Left colon (tissue), 2 donors: ENCODE measurements around the gene CDK13. TPM values are rescaled to one million over a fixed set of nuclear protein-coding genes. Genes with fewer than 3 reads are reported as not detected.
"Not testable (repeated sequence)": the region's sequence is repeated elsewhere in the genome, so short reads cannot be mapped to it uniquely, and the experiment has no call there.

Experiments used
- ATAC-seq: fragments of 200-7000 bp; cut with Tn5 transposase; one replicate; pipeline ENCODE4 v1.9.1; 2020; ENCODE audit warnings: mild to moderate bottlenecking, moderate library complexity
- DNase-seq, 2 donors: peaks; one replicate each; pipeline ENCODE4 v3.0.0-alpha.2; 2020
- intact Hi-C, 2 donors: fragments of 100-400 bp; cut with DNase I in 1 of 2; cut with micrococcal nuclease in 1 of 2; formaldehyde crosslinking; loops; one replicate each; pipeline versions ENCODE4 v1.11.2 to v1.14.0; 2022; cut with DNase I, micrococcal nuclease
- total RNA-seq, 2 donors: library from RNA; stranded (reverse); fragmentation: NEBNext Ultra II Directional; extraction: Animal tissue kit (Norgen Biotek cat#: 25700); gene quantifications; one replicate each; pipeline ENCODE4 v1.2.1, GENCODE V29; 2021
- donor health status: DM: no; HTN: no; CAD: no.
- donor health status: DM: yes; HTN: yes; CAD: no.

Gene CDK13
- total RNA-seq, 2 donors from 2014 or later = 48.9 to 50.9 TPM

- ATAC-seq (no peak), DNase-seq (no peak)
- intact Hi-C loops = no loop called here
These were observed 127.8 kb downstream of the CDK13 start for GRCh38 chr7:40077849-40078248.

DNA sequence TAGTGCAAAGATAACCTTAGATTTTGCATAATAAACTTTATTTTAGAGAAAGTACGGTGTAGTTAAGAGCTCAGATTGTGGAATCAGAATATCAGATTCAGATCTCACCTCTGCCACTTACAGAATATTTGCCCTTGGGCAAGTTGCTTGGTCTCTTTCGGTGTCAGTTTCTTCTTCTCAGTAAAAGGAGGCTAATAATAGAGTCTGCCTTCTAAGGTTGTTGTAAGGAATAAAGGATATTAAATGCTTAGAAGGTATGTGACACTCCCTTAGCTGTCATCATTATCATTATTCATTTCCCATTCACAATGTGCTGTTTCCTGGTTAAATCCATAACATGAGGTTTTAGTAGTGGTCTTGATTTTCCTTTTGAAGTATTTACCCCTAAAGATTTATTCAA lies 142.1 kb downstream of the CDK13 start:
- ATAC-seq (no peak), DNase-seq (no peak)
- intact Hi-C loops = no loop called here

- DNase-seq (no peak), ATAC-seq (no peak)
- intact Hi-C loops = no loop called here
These were observed 143.7 kb downstream of the CDK13 start for GRCh38 chr7:40093631-40094350.

DNA sequence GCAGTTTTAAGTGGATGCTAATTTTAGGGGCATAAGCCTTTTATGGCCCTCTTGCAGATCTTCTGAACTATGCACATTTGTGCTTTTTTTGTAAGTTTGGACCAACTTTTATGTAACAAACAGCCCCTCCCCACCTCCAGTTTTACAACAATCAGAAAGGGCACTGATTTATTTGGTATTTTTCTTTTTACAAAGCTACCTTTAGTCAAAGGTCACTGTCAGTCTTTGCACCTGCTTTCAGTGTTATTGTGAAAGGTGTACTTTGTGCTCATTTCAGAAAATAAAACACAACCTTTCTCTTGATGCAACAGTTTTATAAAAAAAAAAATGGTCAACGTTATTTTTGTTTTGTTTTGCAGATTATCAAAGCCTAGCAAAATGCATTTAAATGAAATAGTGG lies 145.2 kb downstream of the CDK13 start:
- DNase-seq = no peak
- ATAC-seq = no peak
- intact Hi-C loops = no loop called here

- no peak for DNase-seq
- no peak for ATAC-seq
- intact Hi-C loops = no loop called here
These were observed 145.8 kb downstream of the CDK13 start for GRCh38 chr7:40095695-40096327.

DNA sequence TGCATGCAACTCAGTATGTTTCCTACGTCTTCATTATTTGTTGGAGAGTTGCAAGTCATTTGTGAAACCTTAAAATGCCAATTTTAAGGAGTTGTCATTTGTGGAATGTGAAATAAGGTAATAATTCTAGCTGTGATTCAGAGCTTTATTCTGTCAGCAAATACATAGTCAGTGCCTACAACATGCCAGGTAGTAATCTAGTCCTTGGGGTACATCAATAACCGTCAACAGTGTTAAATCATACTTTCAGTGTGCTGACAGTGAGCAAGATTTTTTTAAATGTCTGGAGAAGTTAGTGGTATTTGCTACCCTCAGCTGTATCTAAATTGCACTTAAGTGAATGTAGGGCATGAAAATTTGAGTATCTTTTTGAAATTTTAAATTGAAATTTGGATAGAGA lies 147.7 kb downstream of the CDK13 start:
- ATAC-seq (no peak), DNase-seq (no peak)
- intact Hi-C loops = no loop called here

DNA sequence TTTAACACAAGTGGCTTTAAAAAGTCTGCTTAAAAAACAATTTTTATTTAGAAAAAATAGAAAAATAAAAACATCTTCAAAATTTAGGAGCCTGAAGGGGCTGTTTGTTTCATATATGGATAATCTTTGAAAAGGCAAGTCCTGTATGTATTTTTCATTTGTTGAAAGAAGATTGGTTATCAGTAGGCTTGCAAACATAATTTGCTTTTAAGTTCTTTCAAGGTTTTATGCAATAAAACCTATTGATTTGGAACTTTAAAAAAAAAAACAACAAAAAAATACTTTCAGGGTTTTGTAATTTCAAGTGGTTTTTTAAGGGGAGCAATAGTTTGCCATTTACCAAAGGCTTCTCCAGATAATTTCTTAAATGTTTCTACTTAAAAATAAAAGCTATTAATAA lies 148.8 kb downstream of the CDK13 start:
- ATAC-seq = no peak
- DNase-seq = no peak
- intact Hi-C loops = no loop called here

GRCh38 chr7:40099837-40100236 lies 149.8 kb downstream of the CDK13 start:
- intact Hi-C loops = no loop called here
- DNase-seq (no peak), ATAC-seq (no peak)

DNA sequence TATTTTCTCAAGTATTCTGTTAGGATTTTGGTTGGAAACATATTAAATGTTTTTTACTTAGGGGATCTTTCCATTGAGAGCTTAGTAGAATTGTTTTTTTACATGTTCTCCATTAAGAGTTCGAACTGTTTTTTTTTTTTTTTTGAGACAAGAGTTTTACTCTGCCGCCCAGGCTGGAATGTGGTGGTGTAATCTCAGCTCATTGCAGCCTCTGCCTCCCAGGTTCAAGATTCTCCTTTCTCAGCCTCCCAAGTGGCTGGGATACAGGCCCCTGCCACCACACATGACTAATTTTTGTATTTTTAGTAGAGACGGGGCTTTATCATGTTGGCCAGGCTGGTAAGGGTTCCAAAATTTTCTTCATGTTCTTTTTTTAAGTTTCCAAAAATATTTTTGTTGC lies 151.1 kb downstream of the CDK13 start:
- ATAC-seq = no peak
- intact Hi-C loops = no loop called here
- DNase-seq = no peak

GRCh38 chr7:40102897-40103296 lies 152.8 kb downstream of the CDK13 start:
- DNase-seq (no peak), ATAC-seq (no peak)
- intact Hi-C loops = no loop called here

DNA sequence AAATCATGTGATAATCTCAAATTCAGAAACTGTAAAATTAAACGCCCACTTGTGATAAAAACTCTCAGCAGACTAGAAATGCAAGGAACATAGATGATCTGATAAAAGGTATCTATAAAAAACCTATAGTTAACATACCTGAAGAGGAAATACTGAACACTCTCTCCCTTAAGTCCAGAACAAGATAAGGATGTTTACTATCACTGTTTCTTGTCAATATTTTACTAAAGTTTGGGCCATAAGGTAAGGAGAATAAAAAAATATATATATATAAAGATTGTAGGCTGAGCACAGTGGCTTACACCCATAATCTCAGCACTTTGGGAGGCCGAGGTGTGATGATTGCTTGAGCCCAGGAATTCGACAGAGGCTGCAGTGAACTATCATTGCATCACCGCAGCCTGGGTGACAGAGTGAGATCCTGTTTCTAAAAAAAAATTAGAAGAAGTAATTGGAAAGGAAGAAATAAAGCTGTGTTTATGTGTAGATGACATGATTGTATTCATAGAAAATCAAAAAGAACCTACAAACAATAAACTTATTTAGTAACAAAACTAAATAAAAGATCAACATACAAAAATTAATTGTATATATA lies 155.9 kb downstream of the CDK13 start:
- peak; percentile 88 for ATAC-seq

DNA sequence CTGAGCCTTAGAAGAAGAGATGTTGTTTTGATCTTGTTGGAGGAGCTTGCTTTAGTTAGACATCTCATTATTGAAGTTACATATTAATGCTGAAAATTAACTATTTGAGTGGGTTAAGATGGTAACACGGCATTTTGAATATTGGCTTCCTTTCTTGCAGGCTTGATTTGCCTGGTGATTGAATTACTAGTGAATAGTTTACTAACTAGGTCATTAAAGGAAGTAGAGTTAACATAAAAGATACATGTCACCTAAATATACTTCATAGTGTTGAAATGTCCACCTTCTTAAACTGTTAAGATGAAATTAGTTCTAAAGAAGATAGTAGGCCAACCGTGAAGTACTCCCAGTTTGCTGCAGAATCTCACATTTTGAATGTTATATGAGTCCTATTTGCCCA lies 165.9 kb downstream of the CDK13 start:
- intact Hi-C loops = no loop called here
- no peak for ATAC-seq

More for the DNA sequence above, 155.9 kb downstream of the CDK13 start:
- intact Hi-C loops = no loop called here
- no peak for DNase-seq

DNA sequence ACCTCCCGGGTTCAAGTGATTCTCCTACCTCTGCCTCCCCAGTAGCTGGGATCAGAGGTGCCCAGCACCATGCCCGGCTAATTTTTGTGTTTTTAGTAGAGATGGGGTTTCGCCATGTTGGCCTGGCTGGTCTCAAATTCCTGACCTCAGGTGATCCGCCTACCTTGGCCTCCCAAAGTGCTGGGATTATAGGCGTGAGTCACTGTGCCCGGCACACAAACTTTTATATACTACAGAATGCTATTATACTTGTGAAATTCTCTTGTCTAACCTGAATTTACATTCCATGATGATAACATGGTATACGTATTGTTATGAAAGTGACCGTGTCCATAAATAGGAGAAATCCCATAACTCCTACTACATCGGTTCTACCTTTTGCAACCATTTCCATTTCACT lies 167.1 kb downstream of the CDK13 start:
- intact Hi-C loops, ATAC-seq, DNase-seq: not testable (repeated sequence)

More for the DNA sequence above, 165.9 kb downstream of the CDK13 start:
- no peak for DNase-seq

DNA sequence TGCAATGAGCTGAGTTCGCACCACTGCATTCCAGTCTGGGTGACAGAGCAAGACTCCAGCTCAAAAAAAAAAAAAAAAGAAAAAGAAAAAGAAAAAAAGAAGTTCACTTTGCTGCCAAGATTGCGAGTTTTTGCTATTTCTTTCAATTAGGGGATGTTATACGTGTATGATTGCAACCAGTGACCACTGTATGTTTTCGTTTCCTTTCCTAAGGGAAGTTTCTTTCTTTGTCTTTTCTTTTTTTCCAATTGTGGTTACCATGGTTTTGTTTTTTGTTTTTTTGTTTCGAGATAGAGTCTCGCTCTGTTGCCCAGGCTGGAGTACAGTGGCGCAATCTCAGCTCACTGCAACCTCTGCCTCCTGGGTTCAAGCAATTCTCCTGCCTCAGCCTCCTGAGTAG lies 168.1 kb downstream of the CDK13 start:
- DNase-seq, intact Hi-C loops, ATAC-seq: not testable (repeated sequence)

DNA sequence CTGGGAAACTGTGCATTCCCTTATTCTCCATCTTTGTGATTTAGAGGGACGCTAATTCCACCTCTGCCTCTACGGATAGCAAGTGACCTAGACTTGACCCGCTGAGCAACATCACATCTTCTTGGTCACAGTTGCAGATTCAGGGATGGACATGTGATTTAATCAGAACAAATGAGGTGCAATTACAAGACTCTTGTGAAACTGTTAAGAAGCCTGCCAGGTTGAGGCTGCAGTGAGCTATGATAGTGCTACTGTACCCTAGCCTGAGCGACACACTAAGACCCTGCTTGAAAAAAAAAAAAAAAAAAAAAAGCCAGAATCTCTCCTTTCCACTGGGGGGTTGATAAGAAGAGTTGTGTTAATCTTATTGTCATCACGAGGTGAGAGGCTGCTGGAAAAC lies 170.0 kb downstream of the CDK13 start:
- DNase-seq (no peak), ATAC-seq (no peak)
- intact Hi-C loops = no loop called here

- DNase-seq, ATAC-seq, intact Hi-C loops: not testable (repeated sequence)
These were observed 172.3 kb downstream of the CDK13 start for GRCh38 chr7:40122100-40122939.

- intact Hi-C loops = no loop called here
- no peak for ATAC-seq
- DNase-seq = no peak
These were observed 172.8 kb downstream of the CDK13 start for GRCh38 chr7:40122940-40123254.

DNA sequence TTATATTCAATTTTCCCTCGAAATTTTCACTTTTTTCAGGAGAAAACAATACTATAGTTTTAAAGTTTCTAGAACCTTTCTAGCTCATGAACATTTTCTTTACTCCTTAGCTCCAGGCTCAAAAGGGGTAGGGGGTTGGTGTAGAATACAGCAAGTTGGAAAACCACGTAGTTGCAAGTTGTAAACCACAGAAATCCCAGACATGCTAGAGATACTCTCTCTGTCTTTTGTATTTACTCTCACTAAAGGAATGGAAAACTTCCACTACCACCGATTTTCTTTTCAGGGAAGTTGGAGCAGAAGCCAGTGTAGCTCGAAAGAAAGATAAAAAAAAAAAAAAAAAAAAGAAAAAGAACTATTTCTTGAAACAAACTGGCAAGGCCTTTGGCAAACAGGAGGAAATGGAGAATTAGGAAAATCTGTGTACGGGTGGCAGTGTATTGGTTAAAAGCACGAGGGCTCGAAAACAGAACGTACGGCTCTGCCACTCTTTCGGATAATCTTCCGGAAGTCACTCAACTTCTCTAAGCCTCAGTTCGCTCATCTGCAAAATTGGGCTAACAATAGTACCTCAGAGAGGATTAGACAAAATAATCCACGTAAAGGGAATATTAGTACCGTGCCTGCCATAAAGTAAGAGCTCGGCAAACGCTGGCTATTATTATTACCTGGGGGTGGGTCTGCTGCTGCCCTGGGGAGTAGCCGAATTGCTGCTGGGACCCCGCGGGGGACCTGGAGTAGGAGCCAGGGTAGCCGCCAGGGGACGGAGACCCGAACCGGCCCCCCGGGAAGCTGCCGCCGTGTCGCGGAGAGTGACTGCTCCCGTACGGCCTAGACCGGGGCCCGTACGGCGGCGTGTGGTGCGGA lies 183.7 kb downstream of the CDK13 start:
- DNase-seq (no peak), ATAC-seq (peak; percentile 73)
- intact Hi-C loops = no loop called here
